HepG2 (cell line): ENCODE results near the gene CNOT8. TPM values are rescaled to one million over a fixed set of nuclear protein-coding genes. Genes with fewer than 3 reads are reported as not detected.

Experiments used
- GATAD2A ChIP-seq: IDR thresholded peaks from 2 replicates; pipeline ENCODE4 v1.6.1; 2016
- HBP1 ChIP-seq: IDR thresholded peaks from 2 replicates; pipeline ENCODE4 v1.6.1; 2016; ENCODE audit warnings: low read depth, control low read depth
- LCORL ChIP-seq, 2 experiments: fragments of 450-650 bp in 1 of 2; sonication (generic) in 1 of 2; formaldehyde crosslinking in 1 of 2; IDR thresholded peaks; 2 replicates each; pipeline versions ENCODE4 v1.5.0 to v1.6.1; 2017 to 2020; ENCODE audit warnings: antibody characterized with exemption in 1 of 2, missing genetic modification reagents in 1 of 2
- MYC ChIP-seq: sonication (generic); formaldehyde crosslinking; IDR thresholded peaks from 2 replicates; pipeline ENCODE4 v1.9.0; 2021; ENCODE audit warnings: missing genetic modification reagents, borderline replicate concordance
- NFKB2 ChIP-seq: sonication (generic); formaldehyde crosslinking; IDR thresholded peaks from 2 replicates; pipeline ENCODE4 v1.4.0; 2020; ENCODE audit warnings: missing genetic modification reagents, borderline replicate concordance
- PRDM10 ChIP-seq: sonication (generic); formaldehyde crosslinking; IDR thresholded peaks from 2 replicates; pipeline ENCODE4 v1.4.0; 2020; ENCODE audit warnings: low read depth, missing genetic modification reagents
- RBM39 ChIP-seq: fragments of 200-400 bp; formaldehyde crosslinking; IDR thresholded peaks from one replicate; pipeline ENCODE4 v1.6.1; 2018; ENCODE audit warnings: antibody characterized with exemption, mild to moderate bottlenecking, low read depth, low read length; ENCODE audit not compliant: poor library complexity, severe bottlenecking
- RFXANK ChIP-seq: IDR thresholded peaks from 2 replicates; pipeline ENCODE4 v1.6.1; 2016
- SALL2 ChIP-seq: sonication (generic); formaldehyde crosslinking; IDR thresholded peaks from 2 replicates; pipeline ENCODE4 v1.8.1; 2023; ENCODE audit warnings: mild to moderate bottlenecking, missing genetic modification reagents, inconsistent platforms
- SMC3 ChIP-seq: IDR thresholded peaks from 2 replicates; pipeline ENCODE4 v1.6.1; 2011; ENCODE audit warnings: low read length, improper control_type of control experiment
- TEAD3 ChIP-seq: optimal IDR thresholded peaks from 2 replicates; pipeline ENCODE3; 2016; ENCODE audit warnings: borderline replicate concordance
- ZFP90 ChIP-seq: sonication (generic); formaldehyde crosslinking; IDR thresholded peaks from 2 replicates; pipeline ENCODE4 v1.8.0; 2022; ENCODE audit warnings: missing genetic modification reagents, mild to moderate bottlenecking, inconsistent platforms, borderline replicate concordance
- ZNF256 ChIP-seq: sonication (generic); formaldehyde crosslinking; conservative IDR thresholded peaks from 2 replicates; pipeline ENCODE4 v1.4.0; 2020; ENCODE audit warnings: missing genetic modification reagents
- ZNF260 ChIP-seq: sonication (generic); formaldehyde crosslinking; IDR thresholded peaks from 2 replicates; pipeline ENCODE4 v1.4.0; 2020; ENCODE audit warnings: missing genetic modification reagents, low read depth, mild to moderate bottlenecking, borderline replicate concordance
- ZNF414 ChIP-seq: sonication (generic); formaldehyde crosslinking; IDR thresholded peaks from 2 replicates; pipeline ENCODE4 v1.5.0; 2020; ENCODE audit warnings: missing genetic modification reagents
- ZNF546 ChIP-seq: sonication (generic); formaldehyde crosslinking; conservative IDR thresholded peaks from 2 replicates; pipeline ENCODE4 v1.8.1; 2023; ENCODE audit warnings: mild to moderate bottlenecking, missing genetic modification reagents
- ZNF746 ChIP-seq: sonication (generic); formaldehyde crosslinking; IDR thresholded peaks from 2 replicates; pipeline ENCODE4 v1.8.0; 2022; ENCODE audit warnings: mild to moderate bottlenecking, missing genetic modification reagents
- polyA plus RNA-seq, 8 experiments: library from polyadenylated mRNA; depleted of rRNA in 3 of 8; stranded (reverse) in 7 of 8; unstranded in 1 of 8; fragments of >200 nt; fragmentation: Illumina TruSeq in 4 of 8; extraction: Trizol in 4 of 8; gene quantifications; 2 replicates each; pipeline versions ENCODE4 v1.2.1 to v1.2.3, GENCODE V29; 2011 to 2016; ENCODE audit warnings: low read depth in 4 of 8, missing spikeins in 1 of 8, mixed read lengths in 1 of 8; ENCODE audit not compliant: insufficient read depth in 1 of 8
- total RNA-seq, 5 experiments: library from RNA; depleted of rRNA; stranded (reverse); fragments of >200 nt; fragmentation: Illumina TruSeq; extraction: Trizol; gene quantifications; 2 replicates each; pipeline ENCODE4 v1.2.3, GENCODE V29; 2016; ENCODE audit warnings: low read depth in 1 of 5
- TF ChIP-seq, protein P1 (sequence below): sonication (generic); formaldehyde crosslinking; IDR thresholded peaks from 2 replicates; pipeline ENCODE4 v1.4.0; 2020; ENCODE audit warnings: missing genetic modification reagents
- TF ChIP-seq, protein P2 (sequence below): fragments of 450-650 bp; IDR thresholded peaks from 2 replicates; pipeline ENCODE4 v1.6.1; 2016
- TF ChIP-seq, protein P3 (sequence below): sonication (generic); formaldehyde crosslinking; IDR thresholded peaks from 2 replicates; pipeline ENCODE4 v1.4.0; 2020; ENCODE audit warnings: mild to moderate bottlenecking, low read depth, missing genetic modification reagents

Gene CNOT8
- total and polyA plus RNA-seq, 2 of the 13 experiments (the other 11 are each of a cell fraction or from before 2014, with no cell fraction given), result 37.1 to 74.9 TPM

DNA sequence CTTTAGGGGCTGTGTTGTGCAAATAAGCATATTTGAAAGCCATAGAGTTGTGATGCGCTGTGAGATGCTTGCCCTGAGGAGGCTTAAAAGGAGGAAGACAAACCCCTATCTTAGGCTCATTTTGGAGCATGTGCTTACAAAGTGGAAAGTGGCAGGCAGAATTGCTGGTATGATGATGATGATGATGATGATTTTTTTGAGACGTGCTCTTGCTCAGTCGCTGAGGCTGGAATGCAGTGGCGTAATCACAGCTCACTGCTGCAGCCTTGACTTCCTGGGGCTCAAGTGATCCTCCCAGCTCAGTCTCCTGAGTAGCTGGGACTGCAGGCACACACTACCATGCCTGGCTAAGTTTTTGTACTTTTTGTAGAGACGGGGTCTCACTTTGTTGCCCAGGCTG is 1.7 kb downstream of the CNOT8 start (continued):
- TF ChIP-seq GATAD2A (CRISPR knock-in tag) (peak; percentile 56), SMC3 (no peak), ZNF256 (CRISPR knock-in tag) (no peak), HBP1 (CRISPR knock-in tag) (no peak), LCORL (IDR thresholded peaks at IDR 0.05) (no peak), LCORL (CRISPR knock-in tag; IDR thresholded peaks at IDR 0.05) (0 out of 2 replicates have a peak, but pooled peaks have one; percentile 12), MYC (0 out of 2 replicates have a peak, but pooled peaks have one; percentile 30), ZNF414 (CRISPR knock-in tag) (no peak), ZNF746 (CRISPR knock-in tag) (no peak), RFXANK (CRISPR knock-in tag) (no peak), RBM39 (no peak), TEAD3 (CRISPR knock-in tag) (peak; percentile 98), NFKB2 (CRISPR knock-in tag) (no peak), ZFP90 (no peak), SALL2 (CRISPR knock-in tag) (no peak), ZNF546 (CRISPR knock-in tag) (no peak), ZNF260 (no peak), PRDM10 (no peak)
- TF ChIP-seq, protein P1, sequence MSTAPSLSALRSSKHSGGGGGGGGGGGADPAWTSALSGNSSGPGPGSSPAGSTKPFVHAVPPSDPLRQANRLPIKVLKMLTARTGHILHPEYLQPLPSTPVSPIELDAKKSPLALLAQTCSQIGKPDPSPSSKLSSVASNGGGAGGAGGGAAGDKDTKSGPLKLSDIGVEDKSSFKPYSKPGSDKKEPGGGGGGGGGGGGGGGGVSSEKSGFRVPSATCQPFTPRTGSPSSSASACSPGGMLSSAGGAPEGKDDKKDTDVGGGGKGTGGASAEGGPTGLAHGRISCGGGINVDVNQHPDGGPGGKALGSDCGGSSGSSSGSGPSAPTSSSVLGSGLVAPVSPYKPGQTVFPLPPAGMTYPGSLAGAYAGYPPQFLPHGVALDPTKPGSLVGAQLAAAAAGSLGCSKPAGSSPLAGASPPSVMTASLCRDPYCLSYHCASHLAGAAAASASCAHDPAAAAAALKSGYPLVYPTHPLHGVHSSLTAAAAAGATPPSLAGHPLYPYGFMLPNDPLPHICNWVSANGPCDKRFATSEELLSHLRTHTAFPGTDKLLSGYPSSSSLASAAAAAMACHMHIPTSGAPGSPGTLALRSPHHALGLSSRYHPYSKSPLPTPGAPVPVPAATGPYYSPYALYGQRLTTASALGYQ, result no peak
- TF ChIP-seq, protein P2, sequence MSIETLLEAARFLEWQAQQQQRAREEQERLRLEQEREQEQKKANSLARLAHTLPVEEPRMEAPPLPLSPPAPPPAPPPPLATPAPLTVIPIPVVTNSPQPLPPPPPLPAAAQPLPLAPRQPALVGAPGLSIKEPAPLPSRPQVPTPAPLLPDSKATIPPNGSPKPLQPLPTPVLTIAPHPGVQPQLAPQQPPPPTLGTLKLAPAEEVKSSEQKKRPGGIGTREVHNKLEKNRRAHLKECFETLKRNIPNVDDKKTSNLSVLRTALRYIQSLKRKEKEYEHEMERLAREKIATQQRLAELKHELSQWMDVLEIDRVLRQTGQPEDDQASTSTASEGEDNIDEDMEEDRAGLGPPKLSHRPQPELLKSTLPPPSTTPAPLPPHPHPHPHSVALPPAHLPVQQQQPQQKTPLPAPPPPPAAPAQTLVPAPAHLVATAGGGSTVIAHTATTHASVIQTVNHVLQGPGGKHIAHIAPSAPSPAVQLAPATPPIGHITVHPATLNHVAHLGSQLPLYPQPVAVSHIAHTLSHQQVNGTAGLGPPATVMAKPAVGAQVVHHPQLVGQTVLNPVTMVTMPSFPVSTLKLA, result no peak
- TF ChIP-seq, protein P3, sequence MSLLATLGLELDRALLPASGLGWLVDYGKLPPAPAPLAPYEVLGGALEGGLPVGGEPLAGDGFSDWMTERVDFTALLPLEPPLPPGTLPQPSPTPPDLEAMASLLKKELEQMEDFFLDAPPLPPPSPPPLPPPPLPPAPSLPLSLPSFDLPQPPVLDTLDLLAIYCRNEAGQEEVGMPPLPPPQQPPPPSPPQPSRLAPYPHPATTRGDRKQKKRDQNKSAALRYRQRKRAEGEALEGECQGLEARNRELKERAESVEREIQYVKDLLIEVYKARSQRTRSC (CRISPR knock-in tag), result no peak
